ENCODE data around the gene RFX3.

The RFX3 gene

DNA sequence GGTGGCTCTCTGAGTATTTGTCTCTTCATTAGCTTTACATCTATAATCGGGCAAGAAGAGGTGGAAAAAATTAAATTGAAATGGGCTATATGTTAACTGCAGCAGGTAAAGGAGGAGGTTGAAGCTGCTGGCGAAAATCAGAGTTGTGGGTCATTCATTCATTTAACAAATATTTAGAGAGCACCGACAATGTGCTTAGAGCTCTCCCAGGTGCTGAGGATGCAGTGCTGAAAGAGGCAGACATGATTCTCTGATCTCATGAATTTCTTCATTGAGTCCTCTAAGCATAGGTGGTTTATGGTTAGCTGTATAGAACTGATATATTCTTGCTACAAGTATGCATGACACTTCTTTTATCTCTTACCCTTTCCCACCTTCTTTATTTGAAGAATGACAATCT is 243.4 kb downstream of the RFX3 start:
- no peak for DNase-seq
- intact Hi-C loops (cut with DNase I; ENCODE audit: low total_unique reads) = no loop called here
- no peaks in the 10 kb centered on the region for H3K9me3 ChIP-seq

DNA sequence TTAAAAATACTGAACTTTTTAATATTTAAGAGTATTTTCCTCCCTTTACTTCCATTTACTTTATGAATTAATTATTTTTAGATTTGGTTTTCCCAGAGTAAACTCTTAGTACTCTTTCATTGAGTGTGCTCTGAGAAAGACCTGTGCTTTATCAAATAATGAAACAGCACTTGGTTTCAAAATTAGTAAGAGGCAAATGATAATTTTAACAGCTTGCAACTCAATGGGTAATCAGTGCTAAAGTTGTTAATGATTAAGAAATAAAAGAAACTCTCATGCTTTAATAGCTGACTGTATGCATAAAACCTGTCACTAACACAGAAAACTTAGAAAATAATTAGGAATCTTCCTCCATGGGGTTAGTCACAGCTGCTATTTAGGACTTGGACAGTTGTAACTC is 244.4 kb downstream of the RFX3 start:
- H3K4me1 ChIP-seq = no peaks in the 10 kb centered on the region
- no peak overlapping the region for H3K27ac ChIP-seq
- DNase-seq = no peak
- peaks cover 0 to 2% (median 0%) of the 10 kb centered on the region in 3 donors for H3K36me3 ChIP-seq
- H3K27me3 ChIP-seq = no peaks in the 10 kb centered on the region
- no peaks in the 10 kb centered on the region for H3K9me3 ChIP-seq
- TF ChIP-seq, protein P1, sequence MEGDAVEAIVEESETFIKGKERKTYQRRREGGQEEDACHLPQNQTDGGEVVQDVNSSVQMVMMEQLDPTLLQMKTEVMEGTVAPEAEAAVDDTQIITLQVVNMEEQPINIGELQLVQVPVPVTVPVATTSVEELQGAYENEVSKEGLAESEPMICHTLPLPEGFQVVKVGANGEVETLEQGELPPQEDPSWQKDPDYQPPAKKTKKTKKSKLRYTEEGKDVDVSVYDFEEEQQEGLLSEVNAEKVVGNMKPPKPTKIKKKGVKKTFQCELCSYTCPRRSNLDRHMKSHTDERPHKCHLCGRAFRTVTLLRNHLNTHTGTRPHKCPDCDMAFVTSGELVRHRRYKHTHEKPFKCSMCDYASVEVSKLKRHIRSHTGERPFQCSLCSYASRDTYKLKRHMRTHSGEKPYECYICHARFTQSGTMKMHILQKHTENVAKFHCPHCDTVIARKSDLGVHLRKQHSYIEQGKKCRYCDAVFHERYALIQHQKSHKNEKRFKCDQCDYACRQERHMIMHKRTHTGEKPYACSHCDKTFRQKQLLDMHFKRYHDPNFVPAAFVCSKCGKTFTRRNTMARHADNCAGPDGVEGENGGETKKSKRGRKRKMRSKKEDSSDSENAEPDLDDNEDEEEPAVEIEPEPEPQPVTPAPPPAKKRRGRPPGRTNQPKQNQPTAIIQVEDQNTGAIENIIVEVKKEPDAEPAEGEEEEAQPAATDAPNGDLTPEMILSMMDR (IDR thresholded peaks at IDR 0.05) = no peak
- no peak overlapping the region for H3K4me3 ChIP-seq
- intact Hi-C loops (cut with DNase I; ENCODE audit: low total_unique reads) = no loop called here

More for the DNA sequence above, 243.4 kb downstream of the RFX3 start:
- Histone ChIP-seq H3K27me3 (no peaks in the 10 kb centered on the region), H3K27ac (no peak overlapping the region), H3K36me3 (peaks cover 0 to 4% (median 4%) of the 10 kb centered on the region in 3 donors), H3K4me3 (no peak overlapping the region), H3K4me1 (no peaks in the 10 kb centered on the region)
- TF ChIP-seq, protein P1 (IDR thresholded peaks at IDR 0.05) = no peak

DNA sequence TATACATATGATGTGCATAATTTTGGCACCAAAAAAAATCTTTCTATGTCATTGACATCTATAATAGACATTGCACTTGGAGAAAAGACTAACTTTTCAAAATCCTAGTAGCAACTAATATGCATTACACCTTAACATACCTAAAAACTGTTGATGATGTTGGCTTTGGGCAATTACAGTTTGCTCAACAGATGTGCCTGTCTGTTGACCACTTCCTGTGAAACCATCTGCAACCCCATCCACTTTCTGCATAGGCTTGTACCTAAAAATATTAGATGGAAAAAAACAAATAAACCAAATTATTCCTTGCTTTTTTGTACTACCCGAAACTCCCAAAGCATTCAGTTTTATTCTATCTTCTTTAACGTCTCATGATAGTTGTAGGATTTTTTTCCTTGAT is 248.6 kb downstream of the RFX3 start:
- no peak for DNase-seq
- Histone ChIP-seq H3K4me3 (no peak overlapping the region), H3K9me3 (no peaks in the 10 kb centered on the region), H3K36me3 (peaks cover 12 to 18% (median 14%) of the 10 kb centered on the region in 3 donors), H3K27me3 (no peaks in the 10 kb centered on the region), H3K27ac (no peak overlapping the region), H3K4me1 (no peaks in the 10 kb centered on the region)
- TF ChIP-seq, protein P1 (IDR thresholded peaks at IDR 0.05) = no peak
- intact Hi-C loops (cut with DNase I; ENCODE audit: low total_unique reads) = no loop called here

DNA sequence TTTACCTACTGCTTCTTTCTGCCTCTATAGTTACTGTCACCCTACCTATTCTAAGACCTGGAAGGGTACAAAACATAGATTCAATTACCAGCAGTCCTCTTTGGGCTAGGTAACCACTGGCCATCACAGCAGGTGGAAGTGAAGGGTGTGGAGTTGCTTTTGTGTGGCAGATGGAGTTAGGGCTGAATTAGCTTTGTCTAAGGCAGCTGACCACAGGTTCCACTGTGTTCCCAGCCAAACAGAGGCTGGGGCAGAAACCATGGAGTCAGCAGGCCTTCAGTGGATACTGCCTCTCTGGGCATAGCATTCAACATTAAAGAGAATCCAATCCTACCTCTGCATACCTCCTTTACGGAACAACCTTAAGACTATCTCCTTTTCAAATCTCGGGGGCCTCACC is 254.2 kb downstream of the RFX3 start:
- H3K4me1 ChIP-seq = no peaks in the 10 kb centered on the region
- TF ChIP-seq, protein P1 (IDR thresholded peaks at IDR 0.05) = no peak
- no peaks in the 10 kb centered on the region for H3K9me3 ChIP-seq
- DNase-seq = no peak
- intact Hi-C loops (cut with DNase I; ENCODE audit: low total_unique reads) = no loop called here
- no peaks in the 10 kb centered on the region for H3K27me3 ChIP-seq
- H3K4me3 ChIP-seq = no peak overlapping the region
- H3K27ac ChIP-seq = no peak overlapping the region
- H3K36me3 ChIP-seq = peaks cover 12 to 31% (median 26%) of the 10 kb centered on the region in 3 donors

DNA sequence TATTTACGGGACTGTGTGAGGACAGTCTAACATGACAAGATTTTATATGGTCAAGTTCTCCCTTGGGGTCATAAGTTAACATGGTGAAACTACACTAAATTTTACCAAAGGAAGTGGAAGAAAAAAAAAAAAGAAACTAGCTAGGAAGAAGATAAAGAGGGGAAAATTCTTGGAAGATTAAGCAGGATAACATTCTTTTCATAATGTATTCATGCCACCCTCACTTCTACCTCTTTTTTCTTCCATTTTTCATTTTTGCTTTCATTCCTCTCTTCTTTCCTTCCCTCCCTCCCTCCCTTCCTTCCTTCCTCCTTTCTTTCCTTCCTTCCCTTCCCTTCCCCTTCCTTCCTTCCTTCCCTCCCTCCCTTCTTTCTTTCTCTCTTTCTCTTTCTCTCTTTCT is 254.6 kb downstream of the RFX3 start:
- no peaks in the 10 kb centered on the region for H3K4me1 ChIP-seq
- DNase-seq = no peak
- TF ChIP-seq, protein P1 (IDR thresholded peaks at IDR 0.05) = no peak
- intact Hi-C loops (cut with DNase I; ENCODE audit: low total_unique reads) = no loop called here
- H3K4me3 ChIP-seq = no peak overlapping the region
- H3K27me3 ChIP-seq = no peaks in the 10 kb centered on the region
- H3K36me3 ChIP-seq = peaks cover 12 to 27% (median 26%) of the 10 kb centered on the region in 3 donors
- no peak overlapping the region for H3K27ac ChIP-seq
- H3K9me3 ChIP-seq = no peaks in the 10 kb centered on the region

DNA sequence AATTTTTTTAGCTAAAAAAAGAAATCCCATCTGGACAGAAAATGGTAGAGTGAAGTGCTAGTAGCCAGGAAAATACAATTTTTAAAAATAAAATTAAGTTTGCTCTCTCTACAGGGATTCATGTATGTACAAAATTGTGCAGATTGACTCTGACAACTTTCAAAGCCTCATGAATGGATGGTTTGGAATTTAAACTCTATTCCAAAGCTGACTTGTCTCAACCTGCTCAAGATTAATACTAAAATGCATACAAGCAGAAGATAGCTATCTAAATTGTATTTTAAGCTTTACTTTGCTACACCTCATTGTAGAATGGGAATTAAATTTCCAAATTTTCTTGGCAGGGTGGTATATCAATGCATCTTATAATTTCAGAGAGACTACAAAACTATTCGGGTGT is 257.6 kb downstream of the RFX3 start:
- no peak overlapping the region for H3K27ac ChIP-seq
- TF ChIP-seq, protein P1 (IDR thresholded peaks at IDR 0.05) = no peak
- no peak overlapping the region for H3K4me3 ChIP-seq
- H3K9me3 ChIP-seq = no peaks in the 10 kb centered on the region
- no peak for DNase-seq
- intact Hi-C loops (cut with DNase I; ENCODE audit: low total_unique reads) = no loop called here
- H3K27me3 ChIP-seq = no peaks in the 10 kb centered on the region
- H3K4me1 ChIP-seq = no peaks in the 10 kb centered on the region
- H3K36me3 ChIP-seq = peaks cover 9 to 29% (median 22%) of the 10 kb centered on the region in 3 donors
